ENCODE data around the gene FGF2.

The FGF2 gene

DNA sequence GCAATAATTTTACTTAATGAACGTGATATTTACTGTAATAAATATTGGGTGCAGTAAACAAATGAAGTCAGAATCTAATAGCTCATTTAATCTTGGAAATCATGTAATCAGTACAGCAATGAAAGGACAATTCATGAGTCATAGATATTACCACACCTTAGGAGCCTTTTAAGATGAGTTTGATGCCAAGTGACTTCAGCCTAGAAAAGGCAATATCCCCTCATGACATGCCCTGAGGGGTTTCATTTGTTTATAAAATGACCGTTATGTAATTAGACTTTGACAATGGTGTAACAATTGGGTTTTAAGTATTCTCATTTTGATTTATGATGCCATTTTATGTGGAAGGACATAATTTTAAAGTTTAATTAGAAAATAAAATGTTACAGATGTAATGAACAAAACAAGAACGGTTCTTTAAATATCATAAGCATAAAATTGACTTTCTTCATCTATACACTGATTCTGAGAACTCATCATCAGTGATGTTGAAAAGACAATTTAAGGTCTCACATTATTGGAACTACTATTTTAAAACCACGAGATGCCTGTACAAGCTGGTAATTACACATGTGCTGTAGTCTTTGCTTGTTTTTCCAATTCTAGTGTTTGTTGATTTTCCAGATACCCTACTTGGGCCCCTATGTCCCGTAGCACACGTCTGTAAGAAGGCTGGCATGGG lies 5.0 kb downstream of the FGF2 start:
- Histone ChIP-seq H3K4me1 (ENCODE audit: control insufficient read depth, low read length) (peaks cover 14% of the 10 kb centered on the region), H3K27ac (ENCODE audit: low read depth, low read length) (no peak overlapping the region), H3K9me2 (replicated peaks; ENCODE audit: control insufficient read depth, low read length) (no peaks in the 10 kb centered on the region), H4K20me1 (ENCODE audit: control insufficient read depth, insufficient read depth, low read depth, low read length) (no peaks in the 10 kb centered on the region), H3K27me3 (ENCODE audit: control insufficient read depth, low read length) (peaks cover 29% of the 10 kb centered on the region), H3K79me2 (ENCODE audit: control insufficient read depth, low read length) (no peaks in the 10 kb centered on the region), H3F3A (ENCODE audit: control insufficient read depth, insufficient read depth) (no peaks in the 10 kb centered on the region), H3K4me3 (ENCODE audit: low read length) (no peak overlapping the region), H3K36me3 (ENCODE audit: control insufficient read depth, low read length) (no peaks in the 10 kb centered on the region), H3K9me3 (ENCODE audit: control insufficient read depth, insufficient read depth, low read length) (no peaks in the 10 kb centered on the region), H3K4me2 (ENCODE audit: low read length) (no peak overlapping the region)
- TF ChIP-seq EZH2phosphoT487 (IDR thresholded peaks at IDR 0.05; ENCODE audit: borderline replicate concordance, low read length) = no peak
- TF ChIP-seq, protein P1, sequence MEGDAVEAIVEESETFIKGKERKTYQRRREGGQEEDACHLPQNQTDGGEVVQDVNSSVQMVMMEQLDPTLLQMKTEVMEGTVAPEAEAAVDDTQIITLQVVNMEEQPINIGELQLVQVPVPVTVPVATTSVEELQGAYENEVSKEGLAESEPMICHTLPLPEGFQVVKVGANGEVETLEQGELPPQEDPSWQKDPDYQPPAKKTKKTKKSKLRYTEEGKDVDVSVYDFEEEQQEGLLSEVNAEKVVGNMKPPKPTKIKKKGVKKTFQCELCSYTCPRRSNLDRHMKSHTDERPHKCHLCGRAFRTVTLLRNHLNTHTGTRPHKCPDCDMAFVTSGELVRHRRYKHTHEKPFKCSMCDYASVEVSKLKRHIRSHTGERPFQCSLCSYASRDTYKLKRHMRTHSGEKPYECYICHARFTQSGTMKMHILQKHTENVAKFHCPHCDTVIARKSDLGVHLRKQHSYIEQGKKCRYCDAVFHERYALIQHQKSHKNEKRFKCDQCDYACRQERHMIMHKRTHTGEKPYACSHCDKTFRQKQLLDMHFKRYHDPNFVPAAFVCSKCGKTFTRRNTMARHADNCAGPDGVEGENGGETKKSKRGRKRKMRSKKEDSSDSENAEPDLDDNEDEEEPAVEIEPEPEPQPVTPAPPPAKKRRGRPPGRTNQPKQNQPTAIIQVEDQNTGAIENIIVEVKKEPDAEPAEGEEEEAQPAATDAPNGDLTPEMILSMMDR (IDR thresholded peaks at IDR 0.05; ENCODE audit: low read depth, low read length, poor library complexity, severe bottlenecking) = no peak

DNA sequence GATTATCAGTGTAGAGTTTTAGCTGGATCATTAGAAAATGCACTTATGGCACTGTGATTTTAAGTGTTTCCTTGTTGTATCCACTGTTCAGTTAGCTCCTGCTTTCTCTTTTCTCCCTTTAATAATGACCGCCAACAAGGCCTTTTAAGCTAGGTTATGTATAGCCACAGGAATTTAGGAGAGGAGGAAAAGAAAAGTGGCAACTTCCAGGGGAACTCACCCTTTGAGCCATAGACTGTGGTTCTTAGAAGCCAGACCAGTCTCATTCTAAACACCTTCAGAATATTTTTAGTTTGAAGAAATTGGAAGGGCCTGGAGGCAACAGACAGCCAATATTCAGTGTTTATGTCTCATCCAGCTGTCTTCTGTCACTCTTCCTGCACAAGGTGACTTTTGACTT lies 6.1 kb downstream of the FGF2 start:
- Histone ChIP-seq H3K27me3 (ENCODE audit: control insufficient read depth, low read length) (peaks cover 21% of the 10 kb centered on the region), H3K79me2 (ENCODE audit: control insufficient read depth, low read length) (no peaks in the 10 kb centered on the region), H3K27ac (ENCODE audit: low read depth, low read length) (no peak overlapping the region), H4K20me1 (ENCODE audit: control insufficient read depth, insufficient read depth, low read depth, low read length) (no peaks in the 10 kb centered on the region), H3K9me2 (replicated peaks; ENCODE audit: control insufficient read depth, low read length) (no peaks in the 10 kb centered on the region), H3F3A (ENCODE audit: control insufficient read depth, insufficient read depth) (no peaks in the 10 kb centered on the region), H3K4me2 (ENCODE audit: low read length) (no peak overlapping the region), H3K36me3 (ENCODE audit: control insufficient read depth, low read length) (no peaks in the 10 kb centered on the region), H3K9me3 (ENCODE audit: control insufficient read depth, insufficient read depth, low read length) (no peaks in the 10 kb centered on the region), H3K4me3 (ENCODE audit: low read length) (no peak overlapping the region), H3K4me1 (ENCODE audit: control insufficient read depth, low read length) (peaks cover 7% of the 10 kb centered on the region)
- TF ChIP-seq, protein P1 (IDR thresholded peaks at IDR 0.05; ENCODE audit: low read depth, low read length, poor library complexity, severe bottlenecking) = no peak
- TF ChIP-seq EZH2phosphoT487 (IDR thresholded peaks at IDR 0.05; ENCODE audit: borderline replicate concordance, low read length) = no peak

DNA sequence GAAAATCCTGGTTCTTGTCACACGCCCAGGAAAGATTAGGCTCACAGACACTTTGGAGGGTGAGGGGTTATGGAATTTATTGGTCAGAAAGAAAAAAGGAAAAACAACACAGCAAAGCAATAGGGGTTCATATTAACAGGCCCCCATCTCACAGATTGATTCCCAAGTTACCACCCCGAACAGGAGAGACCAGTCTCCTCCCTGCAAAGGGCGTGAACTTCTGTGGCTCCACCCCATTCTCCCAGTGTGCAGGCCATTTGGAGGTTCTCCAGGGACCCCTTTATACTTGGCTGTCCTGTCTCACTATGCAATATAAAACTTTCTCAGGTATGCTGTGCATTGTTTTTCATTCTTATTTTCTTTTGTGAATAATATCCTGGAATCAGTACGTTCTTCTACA lies 7.4 kb downstream of the FGF2 start:
- no peaks in the 10 kb centered on the region for H3K36me3 ChIP-seq (ENCODE audit: control insufficient read depth, low read length)
- H3K27ac ChIP-seq (ENCODE audit: low read depth, low read length) = no peak overlapping the region
- H3K27me3 ChIP-seq (ENCODE audit: control insufficient read depth, low read length) = peaks cover 8% of the 10 kb centered on the region
- H3F3A ChIP-seq (ENCODE audit: control insufficient read depth, insufficient read depth) = no peaks in the 10 kb centered on the region
- no peaks in the 10 kb centered on the region for H4K20me1 ChIP-seq (ENCODE audit: control insufficient read depth, insufficient read depth, low read depth, low read length)
- no peak overlapping the region for H3K4me2 ChIP-seq (ENCODE audit: low read length)
- no peaks in the 10 kb centered on the region for H3K79me2 ChIP-seq (ENCODE audit: control insufficient read depth, low read length)
- no peak overlapping the region for H3K4me3 ChIP-seq (ENCODE audit: low read length)
- H3K9me2 ChIP-seq (replicated peaks; ENCODE audit: control insufficient read depth, low read length) = no peaks in the 10 kb centered on the region
- no peak for TF ChIP-seq EZH2phosphoT487 (IDR thresholded peaks at IDR 0.05; ENCODE audit: borderline replicate concordance, low read length)
- TF ChIP-seq, protein P1 (IDR thresholded peaks at IDR 0.05; ENCODE audit: low read depth, low read length, poor library complexity, severe bottlenecking) = no peak
- H3K9me3 ChIP-seq (ENCODE audit: control insufficient read depth, insufficient read depth, low read length) = no peaks in the 10 kb centered on the region
- no peaks in the 10 kb centered on the region for H3K4me1 ChIP-seq (ENCODE audit: control insufficient read depth, low read length)

Data from DOHH2 (cell line).